Pons (tissue), 1 donor: Measurements from ENCODE around the gene POLQ.
"Not testable (repeated sequence)": the region's sequence is repeated elsewhere in the genome, so short reads cannot be mapped to it uniquely, and the experiment has no call there.

Experiments used
- DNase-seq: peaks from one replicate; pipeline ENCODE4 v3.0.0-alpha.2; 2016; ENCODE audit warnings: low spot score

POLQ gene

DNA sequence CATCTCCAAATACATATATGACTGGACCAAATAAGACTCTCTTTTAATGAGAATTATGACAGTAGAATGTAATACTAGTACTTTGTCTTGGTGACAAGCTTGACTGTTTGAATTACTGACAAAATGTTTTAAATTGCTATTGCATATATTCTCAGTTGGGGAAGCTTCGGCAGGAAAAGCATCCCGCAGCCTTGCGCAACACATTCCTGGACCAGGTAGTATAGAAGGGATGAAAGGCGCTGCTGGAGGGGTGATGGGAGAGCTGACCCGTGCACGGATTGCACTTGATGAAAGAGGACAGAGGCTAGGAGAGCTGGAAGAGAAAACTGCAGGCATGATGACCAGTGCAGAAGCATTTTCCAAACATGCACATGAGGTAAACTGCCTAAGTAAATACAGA lies 127.6 kb downstream of the POLQ start:
- DNase-seq, result no peak

DNA sequence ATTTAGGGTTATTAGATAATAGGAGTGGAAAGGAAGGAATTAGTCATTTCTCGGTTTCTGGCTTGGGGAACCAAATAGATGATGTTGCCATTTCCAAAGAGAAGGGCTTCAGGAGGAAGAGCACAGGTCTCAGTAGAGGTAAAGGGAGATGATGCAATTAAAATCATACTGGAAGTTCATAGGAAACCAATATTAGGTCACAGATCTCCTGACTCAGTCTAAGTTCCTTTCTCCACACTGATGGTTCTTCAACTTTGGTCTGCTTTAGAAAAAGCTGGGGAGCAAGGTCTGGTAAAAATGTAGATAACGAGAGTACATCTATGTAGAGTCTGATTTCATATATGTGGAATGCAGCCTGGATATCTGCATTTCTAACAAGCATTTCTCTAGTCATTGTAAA lies 130.9 kb downstream of the POLQ start:
- DNase-seq, result no peak

DNA sequence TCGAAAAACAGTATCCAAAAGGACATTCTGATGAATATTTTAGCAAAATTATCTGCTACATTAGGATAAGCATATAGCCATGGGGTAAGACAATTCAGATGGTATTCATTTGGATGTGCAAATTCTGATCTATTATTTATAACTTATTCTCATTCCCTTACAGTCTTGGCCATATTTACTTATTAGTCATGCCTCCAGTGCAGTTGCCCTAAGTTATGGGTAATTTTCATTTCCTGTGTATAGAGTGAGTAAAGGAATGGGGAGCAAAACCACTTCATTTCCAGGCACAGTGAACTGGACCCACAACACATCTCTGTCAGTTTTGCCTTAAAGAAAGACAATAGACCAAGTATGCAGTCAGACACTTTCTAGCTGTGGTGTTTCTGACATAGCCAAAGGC lies 134.3 kb downstream of the POLQ start:
- DNase-seq, result no peak

DNA sequence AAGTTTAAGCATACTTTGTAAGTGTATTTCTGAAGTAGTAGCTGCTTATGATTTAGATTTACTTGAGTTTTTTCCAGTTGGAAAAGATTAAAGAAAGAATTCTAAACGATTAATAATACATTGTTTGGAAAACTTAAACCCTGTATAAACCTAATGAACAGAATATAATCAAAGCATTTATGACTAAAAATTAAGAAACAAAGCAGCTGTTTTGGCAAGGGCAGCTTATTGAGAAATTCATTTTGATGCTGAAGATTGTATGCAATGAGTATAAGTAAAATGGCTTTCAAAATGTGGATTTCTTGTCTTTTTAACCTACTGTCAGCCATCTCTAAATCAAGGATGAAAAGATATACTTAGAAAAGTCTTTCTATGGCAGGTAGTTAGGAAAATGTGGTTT lies 140.2 kb downstream of the POLQ start:
- no peak for DNase-seq

DNA sequence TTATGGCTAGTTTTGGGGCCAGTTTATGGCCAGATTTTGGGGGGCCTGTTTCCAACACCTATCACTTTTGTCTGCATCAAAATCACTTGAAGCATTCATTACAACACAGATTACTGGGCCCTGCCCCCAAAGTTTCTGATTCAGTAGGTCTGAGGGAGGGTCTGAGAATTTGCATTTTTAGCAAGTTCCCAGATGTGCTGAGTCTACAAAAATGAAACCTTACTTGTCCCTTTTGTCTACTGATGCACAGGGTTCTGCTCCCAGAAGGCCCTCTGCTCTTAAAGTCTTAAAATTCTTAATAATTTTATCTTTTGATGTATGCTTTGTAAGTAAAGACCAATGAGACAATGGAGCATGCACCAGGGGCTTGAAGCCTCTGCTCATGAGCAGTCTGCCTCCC lies 146.0 kb downstream of the POLQ start:
- DNase-seq, result no peak

DNA sequence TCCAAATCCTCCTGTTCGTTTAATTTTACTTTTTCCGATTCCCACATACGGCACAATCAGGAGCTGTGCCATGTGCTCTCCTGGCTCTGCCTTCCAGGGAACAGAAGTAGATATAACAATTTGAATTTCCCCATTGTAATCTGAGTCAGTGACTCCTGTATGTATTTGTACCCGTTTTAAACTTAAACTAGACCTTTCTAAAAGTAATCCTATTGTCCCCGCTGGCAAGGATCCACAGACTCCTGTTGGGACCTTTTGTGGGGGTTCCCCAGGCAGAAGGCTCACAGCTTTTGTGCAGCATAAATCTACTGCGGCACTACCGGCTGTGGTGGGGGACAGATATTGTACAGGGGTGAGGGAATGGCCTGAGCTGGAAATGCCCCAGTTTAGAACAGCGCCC lies 147.7 kb downstream of the POLQ start:
- not testable (repeated sequence) for DNase-seq

DNA sequence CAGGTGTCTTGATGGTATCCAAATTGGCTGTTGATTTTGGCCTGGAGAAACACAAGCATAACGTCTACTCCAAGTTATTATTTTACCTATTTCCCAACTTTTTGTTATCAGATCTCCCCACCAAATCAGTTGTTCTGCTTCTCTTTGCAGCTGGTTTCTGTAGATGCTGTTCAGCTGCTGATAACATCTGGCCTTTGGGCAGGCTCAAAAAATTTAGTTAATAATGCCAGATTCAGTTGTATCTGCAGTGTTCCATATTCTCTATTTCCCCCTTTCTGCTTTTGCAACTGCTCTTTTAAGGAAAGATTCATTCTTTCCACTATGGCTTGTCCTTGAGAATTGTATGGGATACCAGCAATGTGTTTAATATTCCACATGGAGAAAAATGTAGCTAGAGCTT lies 149.8 kb downstream of the POLQ start:
- not testable (repeated sequence) for DNase-seq

DNA sequence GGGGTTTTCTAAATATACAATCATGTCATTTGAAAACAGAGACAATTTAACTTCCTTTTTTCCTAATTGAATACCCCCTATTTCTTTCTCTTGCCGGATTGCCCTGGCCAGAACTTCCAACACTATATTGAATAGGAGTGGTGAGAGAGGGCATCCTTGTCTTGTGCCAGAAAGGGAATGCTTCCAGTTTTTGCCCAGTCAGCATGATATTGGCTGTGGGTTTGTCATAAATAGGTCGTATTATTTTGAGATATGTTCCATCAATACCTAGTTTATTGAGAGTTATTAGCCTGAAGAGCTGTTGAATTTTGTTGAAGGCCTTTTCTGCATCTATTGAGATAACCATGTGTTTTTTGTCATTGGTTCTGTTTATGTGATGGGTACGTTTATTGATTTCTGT lies 157.5 kb downstream of the POLQ start:
- DNase-seq, result not testable (repeated sequence)
